Fibroblast of upper back skin (primary cell): ENCODE results near the gene IGIP.

ENCODE experiments used
- DNase-seq: peaks from one replicate; pipeline ENCODE4 v3.0.0-alpha.2; 2013

The IGIP gene

GRCh38 chr5:140111859-140112551 lies 13.7 kb upstream of the IGIP start:
- DNase-seq, result no peak

DNA sequence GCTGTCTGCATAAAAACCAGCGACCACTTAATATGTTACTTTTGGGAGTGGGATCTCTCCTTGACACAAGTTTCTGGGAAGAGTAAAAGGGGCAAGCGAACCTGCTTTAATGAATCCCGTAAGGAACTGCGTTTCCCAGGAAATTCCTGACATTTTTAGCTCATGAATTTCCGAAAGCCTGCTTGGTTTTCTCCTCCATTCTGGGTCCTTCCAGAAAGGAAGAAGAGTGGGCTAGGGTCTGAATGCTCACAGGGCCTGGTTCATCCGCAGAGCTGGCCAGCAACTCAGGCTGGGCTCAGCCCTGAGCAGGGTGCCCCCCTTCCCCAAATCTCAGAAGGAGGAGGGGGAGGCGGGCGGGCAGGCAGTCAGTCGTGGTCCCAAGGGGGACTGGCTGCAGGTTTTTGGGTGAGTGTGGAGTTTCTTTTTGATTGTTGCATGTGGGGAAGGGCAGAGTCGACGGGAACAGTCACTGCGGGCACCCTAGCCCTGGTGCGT lies 13.0 kb upstream of the IGIP start:
- peak; percentile 68 for DNase-seq

DNA sequence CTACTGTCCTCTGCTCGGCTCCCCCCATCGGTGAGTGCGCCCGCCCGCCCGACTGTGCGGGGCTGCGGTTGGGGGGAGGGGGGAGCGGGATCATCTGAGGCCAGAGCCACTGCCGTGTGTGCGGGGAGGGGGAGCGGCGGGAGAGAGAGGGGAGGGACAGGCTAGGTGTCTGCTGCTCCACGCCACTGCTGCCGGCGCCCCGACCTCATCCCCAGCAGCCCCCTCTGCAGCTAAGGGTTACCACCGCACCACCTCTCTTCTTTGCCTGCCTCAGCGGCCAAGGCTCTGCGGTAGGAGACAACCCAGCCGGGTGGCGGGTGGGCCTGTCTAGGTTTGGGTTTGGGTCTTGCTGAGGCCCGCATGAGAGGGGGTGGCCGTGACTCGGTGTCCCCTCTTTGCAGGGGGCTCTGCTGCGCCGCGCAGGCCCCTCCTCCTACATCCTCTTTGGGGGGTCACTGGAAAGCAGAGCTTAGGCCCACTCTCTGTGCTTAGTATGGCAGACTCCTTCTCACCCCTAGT lies 12.5 kb upstream of the IGIP start:
- no peak for DNase-seq

DNA sequence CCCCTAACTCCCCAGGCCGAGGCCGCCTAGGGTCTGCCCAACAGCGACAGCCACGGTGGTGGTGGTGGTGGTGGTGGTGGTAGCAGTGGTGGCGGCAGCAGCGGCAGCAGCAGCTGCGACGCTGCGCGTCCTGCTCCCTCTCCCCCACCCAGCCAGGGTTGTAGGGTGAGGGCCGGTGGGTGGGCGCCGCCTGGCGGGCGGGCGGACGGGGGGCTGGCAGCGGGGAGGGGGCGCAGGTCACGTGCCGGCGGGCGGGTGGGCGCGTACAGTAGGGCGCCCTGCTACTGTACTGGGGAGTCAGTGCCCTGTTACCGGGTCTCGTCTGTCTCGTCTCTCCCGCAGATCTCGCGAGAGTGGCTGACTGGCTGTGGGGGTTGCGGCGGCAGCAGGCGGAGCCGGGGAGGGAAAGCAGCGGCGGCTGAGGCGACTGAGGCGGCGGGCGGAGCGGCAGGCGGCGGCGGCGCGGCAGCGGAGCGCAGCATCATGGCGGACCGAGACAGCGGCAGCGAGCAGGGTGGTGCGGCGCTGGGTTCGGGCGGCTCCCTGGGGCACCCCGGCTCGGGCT lies 12.0 kb upstream of the IGIP start, which contains the start of gene PURA:
Gene PURA, plus strand, starts transcription at position 411 of the 565 bp plus-strand sequence. Its CDS starts 73 bp downstream, at position 484.
- DNase-seq, result peak; percentile 96

DNA sequence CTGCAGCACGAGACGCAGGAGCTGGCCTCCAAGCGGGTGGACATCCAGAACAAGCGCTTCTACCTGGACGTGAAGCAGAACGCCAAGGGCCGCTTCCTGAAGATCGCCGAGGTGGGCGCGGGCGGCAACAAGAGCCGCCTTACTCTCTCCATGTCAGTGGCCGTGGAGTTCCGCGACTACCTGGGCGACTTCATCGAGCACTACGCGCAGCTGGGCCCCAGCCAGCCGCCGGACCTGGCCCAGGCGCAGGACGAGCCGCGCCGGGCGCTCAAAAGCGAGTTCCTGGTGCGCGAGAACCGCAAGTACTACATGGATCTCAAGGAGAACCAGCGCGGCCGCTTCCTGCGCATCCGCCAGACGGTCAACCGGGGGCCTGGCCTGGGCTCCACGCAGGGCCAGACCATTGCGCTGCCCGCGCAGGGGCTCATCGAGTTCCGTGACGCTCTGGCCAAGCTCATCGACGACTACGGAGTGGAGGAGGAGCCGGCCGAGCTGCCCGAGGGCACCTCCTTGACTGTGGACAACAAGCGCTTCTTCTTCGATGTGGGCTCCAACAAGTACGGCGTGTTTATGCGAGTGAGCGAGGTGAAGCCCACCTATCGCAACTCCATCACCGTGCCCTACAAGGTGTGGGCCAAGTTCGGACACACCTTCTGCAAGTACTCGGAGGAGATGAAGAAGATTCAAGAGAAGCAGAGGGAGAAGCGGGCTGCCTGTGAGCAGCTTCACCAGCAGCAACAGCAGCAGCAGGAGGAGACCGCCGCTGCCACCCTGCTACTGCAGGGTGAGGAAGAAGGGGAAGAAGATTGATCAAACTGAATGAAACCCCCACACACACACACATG lies 11.2 kb upstream of the IGIP start:
- DNase-seq, result peak; percentile 22

DNA sequence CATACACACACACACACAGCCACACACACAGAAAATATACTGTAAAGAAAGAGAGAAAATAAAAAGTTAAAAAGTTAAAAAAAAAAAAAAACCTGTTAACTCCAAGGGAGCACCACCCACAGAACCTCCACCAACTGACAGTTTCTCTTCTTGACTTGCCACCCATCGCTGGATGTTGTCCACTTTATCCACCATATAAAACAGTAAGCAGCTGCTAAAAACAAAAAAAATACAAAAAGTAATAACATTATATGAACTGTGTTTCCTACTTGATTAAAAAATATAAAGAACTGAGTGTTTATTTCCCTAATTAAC lies 10.6 kb upstream of the IGIP start:
- no peak for DNase-seq

DNA sequence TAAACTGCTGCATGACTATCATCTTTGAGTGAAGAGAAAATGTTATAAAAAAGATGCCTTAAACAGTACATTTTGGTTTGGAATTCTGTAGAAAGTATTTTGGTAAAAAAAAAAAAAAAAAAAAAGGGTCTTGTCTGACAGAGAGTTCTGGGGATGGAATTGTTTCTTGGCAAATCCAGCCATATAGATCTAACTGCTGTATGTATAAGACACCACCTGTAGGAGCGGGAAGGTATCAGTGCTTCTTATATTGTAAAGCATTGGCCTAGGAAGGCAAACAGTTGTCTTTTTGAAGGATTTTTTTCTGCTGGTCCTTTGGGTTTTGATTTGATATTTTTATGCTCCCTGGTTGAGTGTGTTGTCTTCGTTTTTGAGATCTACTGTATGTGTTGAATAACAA lies 9.0 kb upstream of the IGIP start:
- no peak for DNase-seq

DNA sequence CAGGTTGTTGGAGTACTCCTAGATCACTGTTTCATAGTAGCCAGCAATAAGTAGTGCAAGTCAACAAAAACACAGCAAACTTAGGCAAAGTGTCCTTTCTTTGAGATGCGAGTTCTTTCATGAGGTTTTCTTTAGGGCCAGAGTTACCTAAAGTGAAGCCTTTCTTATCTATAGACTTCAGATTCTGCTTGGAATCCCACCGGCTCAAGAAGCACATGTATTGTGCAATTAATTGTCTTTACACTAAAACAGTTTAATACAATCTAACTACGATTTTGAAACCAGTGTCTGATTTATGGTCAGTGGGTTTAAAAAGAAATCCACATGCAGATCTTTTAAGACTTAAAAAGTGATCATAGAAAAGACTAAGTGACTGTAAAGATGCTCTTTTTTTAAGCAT lies 8.2 kb upstream of the IGIP start:
- DNase-seq, result no peak

DNA sequence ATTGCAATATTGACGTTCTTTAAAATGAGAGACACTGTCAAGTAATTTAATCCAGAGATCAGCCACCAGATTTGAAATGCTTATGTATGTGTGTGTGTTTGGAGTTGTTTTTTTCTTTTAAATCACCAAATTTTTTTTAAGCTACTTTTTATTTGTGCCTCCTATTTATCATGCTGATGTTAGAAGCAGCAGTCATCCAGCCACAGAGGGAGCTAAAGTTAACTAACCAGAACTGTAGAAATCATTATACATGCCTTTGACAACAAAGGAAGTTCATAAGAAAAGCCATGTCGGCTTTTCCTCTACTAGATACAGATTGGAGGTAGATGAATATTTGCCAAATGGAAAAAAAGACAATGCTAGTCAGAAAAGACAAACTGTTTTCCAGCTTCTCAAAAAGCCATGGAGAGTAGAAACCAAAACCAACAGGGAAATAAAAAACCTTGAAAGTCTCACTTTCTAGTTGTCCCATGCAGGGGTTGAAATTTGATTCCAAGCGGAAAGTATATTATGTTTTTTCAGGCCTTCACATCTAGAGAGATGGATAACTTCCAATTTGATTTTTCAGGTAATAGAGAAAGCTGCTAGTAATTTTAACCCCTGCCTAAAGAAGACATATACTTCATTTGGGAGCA lies 7.3 kb upstream of the IGIP start:
- no peak for DNase-seq

DNA sequence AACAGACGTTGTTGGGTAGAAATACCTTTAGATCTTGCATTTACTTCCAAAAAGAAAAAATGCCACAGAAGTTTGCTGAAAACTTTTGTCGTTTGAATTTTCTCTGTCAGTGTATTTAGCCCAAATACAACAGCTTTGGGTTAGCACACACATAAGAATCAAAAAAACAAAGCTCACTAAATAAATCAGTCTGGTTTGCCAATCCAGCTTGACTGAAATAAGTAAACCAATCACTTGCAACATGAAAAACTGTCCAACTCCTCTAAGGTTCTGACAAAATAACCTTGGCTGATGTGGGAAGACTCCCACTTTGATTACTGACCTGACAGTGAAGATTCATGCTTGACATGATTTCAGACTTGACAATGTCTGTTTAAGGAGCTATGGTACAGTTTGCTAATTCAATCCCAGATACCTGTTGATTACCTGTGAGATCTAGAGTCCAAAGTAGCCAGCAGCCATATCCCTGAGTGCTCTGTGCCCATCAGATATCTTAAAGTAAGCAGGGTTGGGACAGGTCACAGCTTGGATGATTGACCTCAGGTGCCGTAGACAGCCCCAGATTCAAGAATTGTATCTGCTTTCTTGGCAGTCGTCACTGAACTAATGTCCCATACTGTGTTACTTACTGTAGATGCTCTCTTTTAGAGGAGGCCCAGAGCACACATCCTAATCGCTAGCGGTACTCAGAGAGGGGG lies 727 bp downstream of the IGIP start:
- DNase-seq, result no peak

DNA sequence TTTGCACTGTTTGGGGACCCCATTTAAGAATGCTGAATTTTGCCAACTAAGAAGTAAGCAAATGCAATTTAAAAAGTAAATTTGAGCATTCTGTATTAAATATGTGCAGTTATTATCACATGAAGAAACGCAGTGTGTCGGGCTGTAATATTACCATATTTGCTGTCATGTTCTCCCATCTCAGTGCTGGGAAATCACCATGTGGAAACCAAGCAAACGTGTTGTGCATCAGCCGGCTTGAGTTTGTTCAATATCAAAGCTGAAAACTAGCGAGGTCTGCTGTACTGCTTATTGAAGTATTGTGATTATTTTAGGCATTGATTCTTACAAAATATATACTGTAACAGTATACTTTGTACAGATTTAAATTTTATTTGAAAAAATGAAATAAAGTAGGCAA lies 2.6 kb downstream of the IGIP start:
- DNase-seq, result no peak

GRCh38 chr5:140130949-140131733 lies 5.4 kb downstream of the IGIP start:
- no peak for DNase-seq

GRCh38 chr5:140131967-140132409 lies 6.3 kb downstream of the IGIP start:
- DNase-seq, result peak; percentile 97

DNA sequence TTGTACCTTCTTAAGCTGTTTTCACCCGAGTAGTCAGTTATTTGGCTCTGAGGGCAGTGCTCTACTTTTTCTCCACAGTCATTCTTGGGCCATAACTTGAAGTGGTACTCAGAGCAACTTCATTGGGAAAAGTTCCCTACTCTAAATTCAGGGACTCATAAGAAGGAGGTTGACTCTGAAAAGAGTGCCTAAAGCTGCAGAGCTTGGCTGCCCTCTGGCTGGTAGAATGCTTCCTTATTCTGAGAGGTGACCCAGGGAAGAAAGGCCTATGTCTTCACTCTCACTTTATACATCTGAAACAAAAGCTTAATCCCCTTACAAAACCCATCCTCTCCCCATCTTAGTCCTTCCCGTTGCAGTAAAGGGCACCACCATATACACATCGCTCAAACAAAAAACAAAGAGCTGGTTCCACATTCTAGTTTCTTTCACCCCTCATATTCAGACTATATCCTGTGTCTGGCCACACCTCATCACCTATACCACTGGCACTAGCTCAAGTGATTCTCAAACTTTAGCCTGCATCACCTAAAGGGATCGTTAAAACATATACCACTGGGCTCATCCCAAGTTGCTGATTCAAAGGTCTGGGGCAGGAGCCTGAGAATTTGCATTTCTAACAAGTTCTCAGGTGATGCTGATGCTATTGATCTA lies 7.9 kb downstream of the IGIP start:
- DNase-seq, result no peak

- no peak for DNase-seq
These were observed 8.7 kb downstream of the IGIP start for GRCh38 chr5:140134277-140134935.

GRCh38 chr5:140135127-140135526 lies 9.4 kb downstream of the IGIP start:
- no peak for DNase-seq

GRCh38 chr5:140136624-140137023 lies 10.9 kb downstream of the IGIP start:
- no peak for DNase-seq

GRCh38 chr5:140140435-140140834 lies 14.7 kb downstream of the IGIP start:
- DNase-seq, result no peak

GRCh38 chr5:140141241-140141640 lies 15.5 kb downstream of the IGIP start:
- DNase-seq, result peak; percentile 50

DNA sequence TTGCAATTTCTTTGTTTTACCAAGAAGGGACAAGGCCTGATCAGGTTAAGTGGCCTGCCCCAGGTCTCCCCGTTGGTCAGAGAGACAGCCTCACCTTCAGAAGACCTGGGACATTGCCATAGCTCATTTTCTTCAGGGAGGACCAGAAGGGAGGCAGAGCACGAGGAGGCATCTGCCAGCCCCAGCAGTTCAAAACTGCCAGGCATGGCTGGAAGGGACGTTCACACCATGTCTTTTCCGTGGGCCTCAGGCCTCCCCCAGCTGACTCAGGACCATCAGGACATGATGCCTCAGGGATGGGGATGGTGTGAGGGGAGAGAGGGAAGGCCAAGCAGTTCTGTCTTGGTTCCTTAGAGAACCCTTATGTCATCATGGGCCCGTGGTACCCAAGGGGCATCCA lies 16.5 kb downstream of the IGIP start:
- DNase-seq, result no peak

- no peak for DNase-seq
These were observed 17.1 kb downstream of the IGIP start for GRCh38 chr5:140142856-140143255.
